H1 (cell line): ENCODE measurements around the gene SMO.

Source experiments
- CBX8 ChIP-seq: fragments of 300-800, 300-1000 bp; sonication (generic); IDR thresholded peaks from 2 replicates; pipeline ENCODE4 v1.7.1; 2016; ENCODE audit warnings: low read depth, low read length, borderline replicate concordance
- JUND ChIP-seq: IDR thresholded peaks from 2 replicates; pipeline ENCODE4 v1.6.1; 2011; ENCODE audit warnings: mild to moderate bottlenecking, improper control_type of control experiment, low read length
- POLR2AphosphoS5 ChIP-seq: IDR thresholded peaks from 2 replicates; pipeline ENCODE4 v1.6.1; 2011; ENCODE audit warnings: low read depth, low read length

- TF ChIP-seq CBX8 (no peak), POLR2AphosphoS5 (no peak), JUND (no peak)
Observed at GRCh38 chr7:129143724-129144094, 44.7 kb upstream of the SMO start.
